Measurements from ENCODE around the gene CNTN4.

DNA sequence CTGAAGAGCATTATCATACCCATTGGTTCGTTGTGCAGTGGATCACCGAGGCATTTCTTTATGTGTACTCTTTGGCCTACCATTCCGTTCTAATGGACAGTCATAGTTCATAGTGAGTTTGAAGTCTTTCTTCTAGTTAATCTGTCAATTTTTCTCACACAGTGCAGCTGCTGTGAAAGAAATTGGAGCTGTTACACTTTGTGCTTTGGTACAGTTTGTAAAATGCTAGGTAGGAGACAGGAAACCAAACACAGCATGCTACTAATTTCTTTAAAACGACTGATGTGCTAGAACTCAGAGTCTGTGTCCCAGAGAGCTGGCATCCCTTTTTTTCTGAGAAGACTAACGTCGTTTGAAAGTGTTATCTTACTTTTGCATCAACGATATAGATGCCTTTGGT lies 218.9 kb downstream of the CNTN4 start:
- TF ChIP-seq, protein P1, sequence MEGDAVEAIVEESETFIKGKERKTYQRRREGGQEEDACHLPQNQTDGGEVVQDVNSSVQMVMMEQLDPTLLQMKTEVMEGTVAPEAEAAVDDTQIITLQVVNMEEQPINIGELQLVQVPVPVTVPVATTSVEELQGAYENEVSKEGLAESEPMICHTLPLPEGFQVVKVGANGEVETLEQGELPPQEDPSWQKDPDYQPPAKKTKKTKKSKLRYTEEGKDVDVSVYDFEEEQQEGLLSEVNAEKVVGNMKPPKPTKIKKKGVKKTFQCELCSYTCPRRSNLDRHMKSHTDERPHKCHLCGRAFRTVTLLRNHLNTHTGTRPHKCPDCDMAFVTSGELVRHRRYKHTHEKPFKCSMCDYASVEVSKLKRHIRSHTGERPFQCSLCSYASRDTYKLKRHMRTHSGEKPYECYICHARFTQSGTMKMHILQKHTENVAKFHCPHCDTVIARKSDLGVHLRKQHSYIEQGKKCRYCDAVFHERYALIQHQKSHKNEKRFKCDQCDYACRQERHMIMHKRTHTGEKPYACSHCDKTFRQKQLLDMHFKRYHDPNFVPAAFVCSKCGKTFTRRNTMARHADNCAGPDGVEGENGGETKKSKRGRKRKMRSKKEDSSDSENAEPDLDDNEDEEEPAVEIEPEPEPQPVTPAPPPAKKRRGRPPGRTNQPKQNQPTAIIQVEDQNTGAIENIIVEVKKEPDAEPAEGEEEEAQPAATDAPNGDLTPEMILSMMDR (optimal IDR thresholded peaks at IDR 0.05 in 1 of 3, IDR thresholded peaks at IDR 0.05 in 1 of 3, conservative IDR thresholded peaks at IDR 0.05 in 1 of 3; ENCODE audit: extremely low read depth in 1 of 3, insufficient read depth in 2 of 3, low read length in 3 of 3) = no peak
- TF ChIP-seq EZH2 (IDR thresholded peaks at IDR 0.05; ENCODE audit: low read length) = no peak

Measured in keratinocyte (primary cell).